NB4 (cell line): Measurements from ENCODE around the gene NCAPG2.

Source experiments
- DNase-seq: peaks from one replicate; pipeline ENCODE4 v3.0.0; 2010; ENCODE audit warnings: low read depth
- H3K4me3 ChIP-seq: one replicate; pipeline ENCODE4 v1.5.1; 2011; ENCODE audit warnings: mild to moderate bottlenecking, low read depth, low read length, moderate library complexity
- MYC ChIP-seq: IDR thresholded peaks from 2 replicates; pipeline ENCODE4 v1.6.1; 2011; ENCODE audit warnings: low read depth, low read length
- POLR2A ChIP-seq: IDR thresholded peaks from 2 replicates; pipeline ENCODE4 v1.6.1; 2011; ENCODE audit warnings: mild to moderate bottlenecking; ENCODE audit not compliant: insufficient read length; ENCODE audit errors: extremely low read depth
- TF ChIP-seq, protein P1 (sequence below): IDR thresholded peaks from one replicate; pipeline ENCODE4 v1.5.1; 2012; ENCODE audit warnings: low read depth, low read length
- TF ChIP-seq, protein P2 (sequence below): IDR thresholded peaks from 2 replicates; pipeline ENCODE4 v1.6.1; 2011; ENCODE audit warnings: low read depth, low read length

The NCAPG2 gene

DNA sequence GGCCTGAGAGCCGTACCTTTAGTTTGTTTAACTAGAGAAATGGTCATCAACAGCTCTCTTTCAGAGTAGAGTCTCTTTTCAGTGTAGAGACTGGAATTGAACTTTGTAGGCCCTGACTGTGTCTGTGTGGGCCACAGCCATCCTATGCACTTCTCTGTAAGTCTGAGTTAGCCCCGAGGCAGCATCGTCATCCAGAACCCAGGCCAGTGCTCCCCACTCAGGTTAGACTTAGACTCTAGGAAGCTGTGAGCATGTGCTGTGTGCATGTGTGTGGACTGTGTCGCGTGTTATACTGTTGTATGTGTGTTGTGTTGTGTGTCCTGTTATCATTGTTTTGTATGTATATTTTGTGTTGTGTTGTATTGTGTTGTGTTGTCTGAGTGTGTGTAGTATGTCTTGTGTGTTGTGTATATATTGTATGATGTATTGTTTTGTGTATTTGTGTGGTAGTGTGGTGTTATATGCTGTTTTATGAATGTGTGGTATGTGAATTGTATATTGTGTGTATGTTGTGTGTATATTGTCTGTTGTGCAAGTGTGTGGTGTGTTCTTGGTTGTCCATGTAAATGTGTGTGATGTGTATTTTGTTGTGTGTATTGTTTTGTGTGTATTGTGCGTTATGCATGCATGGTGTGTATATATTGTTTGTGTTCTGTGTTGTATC, 18.1 kb upstream of the NCAPG2 start:
- no peak for DNase-seq
- no peak overlapping the region for H3K4me3 ChIP-seq
- TF ChIP-seq POLR2A (no peak), MYC (no peak)
- TF ChIP-seq, protein P1, sequence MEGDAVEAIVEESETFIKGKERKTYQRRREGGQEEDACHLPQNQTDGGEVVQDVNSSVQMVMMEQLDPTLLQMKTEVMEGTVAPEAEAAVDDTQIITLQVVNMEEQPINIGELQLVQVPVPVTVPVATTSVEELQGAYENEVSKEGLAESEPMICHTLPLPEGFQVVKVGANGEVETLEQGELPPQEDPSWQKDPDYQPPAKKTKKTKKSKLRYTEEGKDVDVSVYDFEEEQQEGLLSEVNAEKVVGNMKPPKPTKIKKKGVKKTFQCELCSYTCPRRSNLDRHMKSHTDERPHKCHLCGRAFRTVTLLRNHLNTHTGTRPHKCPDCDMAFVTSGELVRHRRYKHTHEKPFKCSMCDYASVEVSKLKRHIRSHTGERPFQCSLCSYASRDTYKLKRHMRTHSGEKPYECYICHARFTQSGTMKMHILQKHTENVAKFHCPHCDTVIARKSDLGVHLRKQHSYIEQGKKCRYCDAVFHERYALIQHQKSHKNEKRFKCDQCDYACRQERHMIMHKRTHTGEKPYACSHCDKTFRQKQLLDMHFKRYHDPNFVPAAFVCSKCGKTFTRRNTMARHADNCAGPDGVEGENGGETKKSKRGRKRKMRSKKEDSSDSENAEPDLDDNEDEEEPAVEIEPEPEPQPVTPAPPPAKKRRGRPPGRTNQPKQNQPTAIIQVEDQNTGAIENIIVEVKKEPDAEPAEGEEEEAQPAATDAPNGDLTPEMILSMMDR: no peak
- TF ChIP-seq, protein P2, sequence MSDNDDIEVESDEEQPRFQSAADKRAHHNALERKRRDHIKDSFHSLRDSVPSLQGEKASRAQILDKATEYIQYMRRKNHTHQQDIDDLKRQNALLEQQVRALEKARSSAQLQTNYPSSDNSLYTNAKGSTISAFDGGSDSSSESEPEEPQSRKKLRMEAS: no peak

DNA sequence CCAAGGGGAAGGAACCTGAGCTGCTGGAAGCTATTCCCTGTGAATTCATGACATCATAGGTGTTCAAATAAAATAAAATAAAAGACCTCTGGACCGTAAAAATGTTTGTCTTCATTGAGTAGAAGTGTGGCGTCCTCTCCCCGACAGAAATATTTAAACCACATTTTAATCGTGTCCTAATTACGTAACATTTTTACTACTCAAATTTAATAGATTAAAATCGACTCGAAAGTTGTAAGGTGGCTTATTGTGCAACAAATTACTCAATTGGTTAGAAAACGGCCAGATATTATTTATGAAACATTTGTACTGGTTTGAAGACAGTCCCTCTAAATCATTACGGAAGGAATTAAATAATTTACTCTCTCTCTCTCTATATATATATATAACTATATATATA, 15.5 kb upstream of the NCAPG2 start:
- peak; percentile 54 for DNase-seq
- no peak overlapping the region for H3K4me3 ChIP-seq
- TF ChIP-seq MYC (no peak), POLR2A (no peak)
- TF ChIP-seq, protein P2: no peak
- TF ChIP-seq, protein P1: no peak

DNA sequence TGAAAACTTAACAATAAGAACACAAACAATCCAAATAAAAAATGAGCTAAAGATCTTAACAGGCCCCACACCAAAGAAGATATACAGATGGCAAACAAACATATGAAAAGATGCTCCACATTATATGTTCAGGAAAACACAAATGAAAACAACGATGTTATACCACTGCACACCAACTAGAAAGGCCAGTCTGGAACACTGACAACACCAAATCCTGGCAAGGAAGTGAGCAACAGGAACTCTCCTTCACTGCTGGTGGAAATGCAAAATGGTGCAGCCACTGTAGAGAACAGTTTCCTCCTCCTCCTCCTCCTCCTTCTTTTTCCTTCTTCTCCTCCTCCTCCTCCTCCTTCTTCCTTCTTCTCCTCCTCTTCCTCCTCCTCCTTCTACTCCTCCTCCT, 12.2 kb upstream of the NCAPG2 start:
- H3K4me3 ChIP-seq: no peak overlapping the region
- TF ChIP-seq, protein P2: no peak
- no peak for TF ChIP-seq POLR2A
- no peak for DNase-seq

DNA sequence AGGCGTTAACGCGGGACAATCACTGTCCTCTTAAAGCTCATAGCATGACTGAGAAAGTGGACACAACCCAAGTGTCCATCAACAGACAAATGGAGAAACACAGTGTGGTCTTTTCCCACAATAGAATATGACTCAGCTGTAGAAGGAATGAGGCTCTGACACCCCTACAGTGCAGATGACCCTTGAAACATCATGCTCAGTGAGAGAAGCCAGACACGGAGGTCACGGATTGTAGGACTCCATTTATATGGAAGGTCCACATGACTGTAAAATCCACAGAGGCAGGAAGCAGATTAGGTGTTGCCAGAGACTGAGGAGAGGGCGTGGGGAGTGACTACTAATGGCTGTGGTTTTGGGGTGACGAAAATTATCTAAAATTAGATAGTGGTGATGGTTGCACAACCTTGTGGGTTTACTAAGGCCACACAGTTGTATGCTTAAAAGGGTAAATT, 6.1 kb upstream of the NCAPG2 start:
- peak; percentile 95 for DNase-seq
- TF ChIP-seq POLR2A (no peak), MYC (no peak; the same call in 1 of the 2 replicates)
- TF ChIP-seq, protein P2: peak; percentile 65
- TF ChIP-seq, protein P1: no peak
- peak overlapping the region; percentile 29 for H3K4me3 ChIP-seq

DNA sequence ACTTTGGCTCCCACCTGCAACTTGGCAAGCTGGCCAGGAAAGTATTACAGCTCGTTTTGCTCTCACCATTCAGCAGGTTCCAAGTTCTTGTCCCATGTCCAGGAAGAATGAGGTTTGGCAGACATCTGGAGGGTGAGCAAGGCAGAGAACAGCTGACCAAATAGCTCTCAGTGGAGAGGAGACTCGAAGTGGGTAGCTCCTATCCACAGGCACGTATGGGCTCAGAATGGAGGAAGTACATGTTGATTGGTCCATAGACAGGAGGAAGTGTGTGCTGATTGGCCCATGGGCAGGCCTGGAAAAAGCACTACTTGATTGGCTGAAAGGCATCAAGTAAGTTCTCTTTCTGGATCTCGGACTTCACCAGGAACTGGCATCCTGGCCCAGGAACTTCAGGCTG, 3.0 kb upstream of the NCAPG2 start:
- no peak overlapping the region for H3K4me3 ChIP-seq
- peak; percentile 51 for DNase-seq
- TF ChIP-seq, protein P2: no peak
- TF ChIP-seq, protein P1: no peak
- TF ChIP-seq MYC (no peak), POLR2A (no peak)

GRCh38 chr7:158706710-158707590, 2.3 kb upstream of the NCAPG2 start:
- no peak overlapping the region for H3K4me3 ChIP-seq
- TF ChIP-seq, protein P2: no peak
- no peak for TF ChIP-seq MYC
- TF ChIP-seq POLR2A: no peak
- TF ChIP-seq, protein P1: no peak

More at GRCh38 chr7:158706710-158707590, 2.3 kb upstream of the NCAPG2 start:
- DNase-seq: no peak
